DMS 273 (cell line): Measurements from ENCODE around the gene RDM1.

Experiments used
- DNase-seq: peaks from one replicate; lab custom pipeline; 2025; ENCODE audit not compliant: unreplicated experiment; lab: John Stamatoyannopoulos, UW

The RDM1 gene

DNA sequence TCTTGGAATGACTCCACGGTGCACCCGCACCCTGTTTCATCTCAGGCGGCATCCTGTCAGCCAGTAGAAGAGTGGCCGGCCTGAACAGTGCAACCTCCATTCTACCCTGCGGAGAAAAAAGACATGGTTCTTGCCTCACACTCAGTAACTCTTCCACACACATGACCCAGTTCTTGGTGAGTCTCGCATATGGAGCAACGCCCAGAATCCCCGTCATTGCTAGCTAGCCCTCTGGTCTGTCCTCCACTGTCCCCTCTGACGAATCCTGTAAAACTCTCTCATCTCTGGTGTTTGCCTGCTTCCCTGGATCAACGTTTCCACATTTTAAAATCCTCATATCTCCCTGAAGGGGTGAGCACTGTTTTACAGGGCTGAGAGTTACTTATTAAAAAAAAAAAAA is 4.2 kb upstream of the RDM1 start:
- DNase-seq: no peak

DNA sequence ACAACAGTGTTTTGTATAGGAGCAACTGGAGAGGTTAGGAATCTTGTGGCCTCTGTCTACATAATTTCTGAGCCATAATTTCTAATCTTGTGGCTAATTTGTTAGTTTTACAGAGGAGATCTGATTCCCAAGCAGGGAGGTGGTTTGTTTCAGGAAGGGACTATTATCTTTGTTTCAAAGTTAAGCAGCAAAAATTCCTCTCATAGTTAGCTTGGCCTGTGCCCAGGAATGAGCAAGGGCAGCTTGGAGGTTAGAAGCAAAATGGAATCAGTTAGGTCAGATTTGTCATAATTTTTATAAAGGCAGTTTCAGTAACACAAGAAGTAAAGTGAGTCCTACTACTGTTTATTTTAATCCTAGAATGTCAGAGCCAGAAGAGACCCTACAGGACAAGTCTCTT is 2.0 kb upstream of the RDM1 start:
- DNase-seq: no peak

DNA sequence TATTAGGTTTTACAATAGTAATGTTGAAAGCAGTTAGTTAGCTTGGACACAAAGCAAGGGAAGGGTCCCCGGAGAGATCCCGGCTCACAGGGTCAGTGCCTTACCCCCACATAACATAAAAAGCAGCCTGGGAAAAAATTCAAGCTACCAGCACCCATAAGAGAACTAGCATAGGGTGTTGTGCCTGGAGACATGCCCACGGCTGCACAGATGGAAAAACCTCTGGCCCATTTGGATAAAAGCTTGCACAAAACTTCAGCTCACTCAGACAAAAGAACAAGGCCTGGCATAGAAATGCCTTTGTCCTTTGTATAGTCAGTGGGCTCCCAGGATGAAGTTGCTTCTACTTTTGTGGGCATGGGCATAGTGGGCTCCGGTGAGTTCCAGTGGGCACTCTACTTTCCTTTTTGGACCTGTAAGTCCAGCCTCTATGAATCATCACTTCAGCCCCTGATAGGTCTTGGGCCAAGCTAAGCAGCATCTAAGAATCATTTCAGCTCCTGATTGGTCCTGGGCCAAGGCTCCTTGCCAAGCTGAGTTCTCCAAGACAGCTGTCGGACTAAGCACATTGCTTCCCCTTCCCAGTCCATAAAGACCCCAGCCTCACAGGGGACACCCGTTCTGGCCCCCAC is 1.3 kb upstream of the RDM1 start:
- peak; percentile 63 for DNase-seq

DNA sequence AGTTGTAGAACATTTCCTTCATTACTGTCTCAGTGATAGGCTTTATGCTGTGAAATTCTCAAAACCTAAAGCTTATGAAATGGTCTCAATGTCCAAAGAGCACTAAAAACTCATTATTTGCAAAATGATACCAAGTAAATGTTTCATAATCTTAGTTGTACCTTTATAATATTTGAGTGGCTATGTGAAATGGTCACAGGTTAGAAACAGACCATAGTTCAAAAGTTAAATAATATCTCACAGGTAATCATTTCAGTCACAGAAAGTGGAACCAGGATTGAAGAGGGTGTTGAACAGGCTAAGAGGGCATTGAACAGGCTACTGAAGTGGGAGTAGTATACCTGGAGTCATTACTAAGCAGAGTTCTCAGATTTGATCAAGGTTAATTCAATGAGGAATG is 2.9 kb downstream of the RDM1 start:
- no peak for DNase-seq

DNA sequence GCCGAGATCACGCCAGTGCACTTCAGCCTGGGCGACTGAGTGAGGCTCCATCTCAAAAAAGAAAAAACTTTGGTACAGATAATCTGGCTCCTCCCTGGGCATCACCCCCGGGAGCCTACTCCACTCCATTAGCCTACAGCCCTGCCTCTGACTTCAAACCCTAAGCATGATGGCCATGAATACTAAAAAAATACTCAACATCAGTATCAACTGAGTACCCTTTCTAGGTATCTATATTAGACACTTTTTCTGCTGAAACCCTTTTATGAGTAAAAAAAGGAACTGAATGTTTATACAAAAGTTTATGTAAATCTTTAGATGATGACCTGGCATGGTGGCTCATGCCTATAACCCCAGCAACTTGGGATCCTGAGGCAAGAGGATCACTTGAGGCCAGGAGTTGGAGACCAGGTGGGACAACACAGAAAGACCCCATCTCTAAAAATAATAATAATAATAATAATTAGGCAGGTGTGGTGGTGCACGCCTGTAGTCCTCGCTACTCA is 6.9 kb downstream of the RDM1 start:
- DNase-seq: no peak

DNA sequence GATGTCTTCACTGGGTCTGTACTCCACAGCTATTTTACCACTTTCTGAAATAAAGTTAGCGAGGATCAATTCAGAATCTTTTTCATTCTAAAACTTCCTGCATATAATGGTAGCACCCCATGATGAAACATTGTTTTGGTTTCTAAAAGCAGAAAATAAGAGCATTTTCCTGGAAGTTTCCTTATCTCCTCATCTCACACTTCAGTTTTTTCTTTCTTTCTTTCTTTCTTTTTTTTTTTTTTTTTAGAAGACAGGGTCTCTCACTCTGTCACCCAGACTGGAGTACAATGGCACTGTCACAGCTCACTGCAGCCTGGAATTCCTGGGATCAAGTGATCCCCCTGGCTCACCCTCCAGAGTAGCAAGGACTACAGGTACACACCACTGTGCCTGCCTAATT is 10.3 kb downstream of the RDM1 start:
- DNase-seq: no peak

DNA sequence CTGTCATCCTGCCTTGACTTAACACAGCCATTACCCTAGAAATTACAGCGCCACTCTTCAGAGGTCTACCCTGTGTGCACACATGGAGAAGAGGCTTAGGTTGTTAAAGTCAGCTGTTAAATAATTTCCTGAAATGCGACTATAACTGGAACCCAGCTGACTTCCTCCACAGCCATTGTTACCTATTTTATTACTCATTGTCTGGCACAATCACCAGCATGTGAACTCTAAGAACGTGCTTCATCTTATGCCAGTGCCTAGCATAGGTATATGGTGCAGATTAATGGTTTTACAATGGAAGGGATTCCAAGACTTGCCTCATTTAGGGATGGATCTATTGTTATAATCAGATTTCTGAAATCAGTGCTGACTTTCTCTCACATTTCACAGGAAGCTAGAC is 11.9 kb downstream of the RDM1 start:
- no peak for DNase-seq

DNA sequence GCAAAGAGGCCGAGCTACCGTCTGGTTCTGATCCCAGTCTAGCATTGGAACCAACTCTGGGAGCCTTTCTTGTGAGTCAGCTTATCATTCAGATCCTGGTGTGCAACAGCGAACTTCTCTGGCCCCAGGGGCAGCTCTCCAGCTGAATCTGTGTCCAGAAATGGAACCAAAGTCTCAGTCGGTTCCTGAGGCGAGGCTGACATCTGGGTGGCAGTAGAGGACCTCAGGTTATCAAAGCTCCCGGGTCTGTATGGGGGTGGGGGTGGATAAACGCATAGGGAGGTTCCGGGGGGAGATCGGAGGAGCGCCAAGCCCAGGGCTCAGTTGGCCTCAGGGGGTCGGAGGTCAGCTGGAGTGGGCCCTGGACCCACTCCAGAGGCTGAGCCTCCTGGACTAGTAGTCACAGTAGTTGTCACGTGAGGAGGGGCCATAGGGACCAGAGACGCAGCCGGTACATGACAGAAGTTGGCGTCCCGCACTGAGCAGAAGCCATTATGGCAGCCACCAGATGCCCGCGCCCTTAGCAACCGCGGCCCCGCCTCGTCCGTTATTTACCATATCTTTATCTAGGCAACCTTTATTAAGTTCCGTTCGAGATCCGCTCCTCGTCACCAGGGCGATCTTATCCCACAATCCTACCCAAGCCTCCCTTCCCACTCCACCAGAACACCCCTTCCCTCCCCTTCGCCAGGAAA is 12.9 kb downstream of the RDM1 start:
- no peak for DNase-seq

DNA sequence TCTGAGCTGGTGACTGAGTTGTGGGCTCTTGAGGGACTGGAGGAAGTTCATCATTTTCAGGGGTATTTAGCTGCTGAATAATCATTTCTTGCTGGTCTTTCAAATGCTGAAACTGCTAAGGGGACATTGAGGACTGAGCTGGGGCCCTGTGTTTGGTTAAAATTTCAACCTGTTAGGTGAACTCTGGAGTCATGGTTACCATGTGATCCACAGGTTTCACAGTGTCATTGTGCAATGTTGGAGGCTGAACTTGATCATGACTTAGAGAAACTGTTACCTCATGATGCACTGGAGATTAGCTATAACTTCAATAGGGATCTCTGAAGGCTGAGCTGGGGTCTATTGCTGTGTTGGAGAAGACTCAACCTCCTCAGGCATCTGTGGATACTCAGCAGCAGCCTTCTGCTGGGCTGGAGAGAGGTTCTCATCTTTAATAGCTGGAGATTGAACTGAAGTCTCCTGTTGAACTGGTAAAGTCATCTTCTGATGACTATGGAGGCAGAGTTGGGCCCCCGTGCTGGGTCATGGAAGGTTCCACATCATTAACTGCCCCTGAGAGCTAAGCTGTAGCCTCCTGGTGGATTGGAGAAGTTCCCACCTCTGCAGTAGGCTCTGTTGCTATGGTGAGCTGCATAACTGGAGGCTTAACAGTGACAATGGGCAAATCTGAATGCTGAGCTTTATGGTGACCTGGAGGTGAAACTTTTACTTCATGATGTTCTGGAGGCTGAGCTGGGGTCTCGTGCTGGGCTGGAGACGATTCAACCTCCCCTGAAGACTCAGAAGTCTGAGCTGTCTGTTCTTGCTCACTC is 15.2 kb downstream of the RDM1 start:
- no peak for DNase-seq

DNA sequence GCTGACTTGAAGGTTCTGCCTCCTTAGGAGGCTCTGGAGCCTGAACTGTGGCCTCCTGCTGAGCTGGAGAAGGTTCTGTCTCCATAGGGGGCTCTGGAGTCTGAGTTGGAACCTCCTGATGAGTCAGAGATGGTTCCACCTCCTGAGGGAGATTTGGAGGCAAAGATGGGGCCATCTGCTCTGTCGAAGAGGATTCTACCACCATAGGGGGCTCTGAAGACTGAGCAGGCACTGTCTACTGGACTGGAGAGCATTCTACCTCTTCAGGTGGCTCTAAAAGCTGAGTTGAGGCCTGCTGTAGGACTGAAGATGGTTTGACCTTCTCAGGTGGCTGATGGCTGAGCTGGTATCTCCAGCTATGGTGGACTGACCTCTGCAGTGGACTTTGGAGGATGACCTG is 16.2 kb downstream of the RDM1 start:
- no peak for DNase-seq

DNA sequence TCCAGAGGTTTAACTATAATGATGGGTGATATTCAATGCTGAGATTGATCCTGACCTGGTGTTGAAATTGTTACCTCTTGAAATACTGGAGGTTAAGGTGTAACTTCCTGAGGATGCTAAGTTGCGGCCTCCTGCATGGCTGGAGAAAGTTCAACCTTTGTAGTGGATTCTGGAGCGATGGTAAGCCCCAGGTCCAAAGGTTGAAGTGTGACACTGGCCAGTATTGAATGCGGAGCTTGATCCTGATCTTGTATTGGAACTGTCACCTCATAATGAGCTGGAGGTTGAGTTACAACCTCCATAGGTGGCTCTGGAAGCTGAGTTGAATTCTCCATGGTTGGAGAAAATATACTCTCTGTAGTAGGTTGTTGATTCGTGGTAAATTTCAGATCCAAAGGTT is 17.0 kb downstream of the RDM1 start:
- no peak for DNase-seq

DNA sequence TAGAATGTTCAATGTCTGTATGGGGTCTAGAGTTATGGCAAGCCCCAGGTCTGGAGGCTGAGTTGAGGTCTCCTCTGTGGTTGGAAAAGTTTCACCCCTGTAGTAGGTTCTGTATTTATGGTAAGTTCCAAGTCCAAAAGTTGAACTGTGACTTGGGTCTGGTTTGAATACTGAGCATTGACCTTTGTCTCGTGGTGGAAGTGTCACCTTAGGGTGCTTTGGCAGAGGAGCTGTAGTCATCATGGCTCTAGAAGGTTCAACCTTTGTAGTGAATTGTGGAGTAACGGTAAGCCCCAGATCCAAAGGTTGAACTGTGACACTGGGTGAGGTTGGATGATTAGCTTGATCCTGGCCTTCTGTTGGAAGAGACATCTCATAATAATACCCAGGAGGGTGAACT is 17.6 kb downstream of the RDM1 start:
- DNase-seq: no peak

DNA sequence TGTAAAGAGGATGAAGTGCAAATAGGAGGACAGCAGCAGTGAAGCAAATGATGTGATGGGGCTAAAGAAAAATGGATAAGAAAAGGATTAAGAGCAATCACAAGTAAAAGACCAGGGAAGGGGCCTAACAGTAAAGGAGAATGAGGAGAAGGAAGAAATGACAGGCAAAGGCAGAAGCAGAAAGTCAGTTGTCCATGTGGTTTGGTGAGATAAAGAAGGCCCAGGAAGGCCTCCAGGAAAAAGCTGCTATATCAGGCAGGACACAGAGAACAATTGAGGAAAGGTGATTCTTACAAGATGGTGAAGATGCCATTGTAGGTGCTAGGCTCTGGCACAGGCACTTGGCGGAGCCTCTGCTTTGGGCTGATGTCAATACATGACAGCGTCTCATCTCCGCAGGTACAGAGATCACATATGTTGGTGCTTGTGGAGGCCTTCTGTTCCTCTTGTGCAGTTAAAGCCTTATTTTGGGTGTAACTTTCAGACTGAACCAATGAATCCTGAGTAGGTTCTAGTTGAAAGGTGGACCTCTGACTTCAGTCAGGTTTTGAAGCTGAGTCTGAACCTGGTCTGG is 18.1 kb downstream of the RDM1 start:
- DNase-seq: no peak

DNA sequence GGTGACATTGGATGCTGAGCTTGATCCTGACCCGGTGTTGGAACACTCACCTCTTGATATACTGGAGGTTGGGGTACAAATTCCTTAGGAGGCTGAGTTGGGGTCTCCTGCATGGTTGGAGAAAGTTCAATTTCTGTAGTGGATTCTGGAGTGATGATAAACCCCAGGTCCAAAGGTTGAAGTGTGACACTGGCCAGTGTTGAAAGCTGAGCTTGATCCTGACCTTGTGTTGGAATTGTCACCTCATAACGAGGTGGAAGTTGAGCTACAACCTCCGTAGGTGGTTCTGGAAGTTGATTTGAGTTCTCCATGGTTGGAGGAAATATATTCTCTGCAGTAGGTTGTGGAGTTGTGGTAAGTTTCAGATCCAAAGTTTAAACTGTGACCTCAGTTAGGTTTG is 21.2 kb downstream of the RDM1 start:
- no peak for DNase-seq

DNA sequence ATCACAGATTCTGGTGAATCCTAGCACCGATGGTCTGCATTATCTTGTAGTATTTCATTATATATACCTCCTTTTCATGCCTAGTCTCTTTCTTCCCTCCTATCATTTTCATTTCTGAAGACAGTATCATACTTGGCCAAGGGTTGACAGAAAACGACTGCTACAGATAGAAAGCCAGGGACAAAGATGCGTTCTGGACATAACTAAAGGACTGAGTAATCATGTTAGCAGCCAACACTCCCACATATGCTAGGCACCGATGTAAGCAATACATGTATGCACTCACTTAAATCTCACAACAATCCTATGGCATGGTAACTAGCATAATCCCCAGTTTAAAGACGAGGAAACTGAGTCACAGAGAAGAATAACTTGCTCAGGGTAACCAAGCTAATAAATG is 22.9 kb downstream of the RDM1 start:
- DNase-seq: no peak

DNA sequence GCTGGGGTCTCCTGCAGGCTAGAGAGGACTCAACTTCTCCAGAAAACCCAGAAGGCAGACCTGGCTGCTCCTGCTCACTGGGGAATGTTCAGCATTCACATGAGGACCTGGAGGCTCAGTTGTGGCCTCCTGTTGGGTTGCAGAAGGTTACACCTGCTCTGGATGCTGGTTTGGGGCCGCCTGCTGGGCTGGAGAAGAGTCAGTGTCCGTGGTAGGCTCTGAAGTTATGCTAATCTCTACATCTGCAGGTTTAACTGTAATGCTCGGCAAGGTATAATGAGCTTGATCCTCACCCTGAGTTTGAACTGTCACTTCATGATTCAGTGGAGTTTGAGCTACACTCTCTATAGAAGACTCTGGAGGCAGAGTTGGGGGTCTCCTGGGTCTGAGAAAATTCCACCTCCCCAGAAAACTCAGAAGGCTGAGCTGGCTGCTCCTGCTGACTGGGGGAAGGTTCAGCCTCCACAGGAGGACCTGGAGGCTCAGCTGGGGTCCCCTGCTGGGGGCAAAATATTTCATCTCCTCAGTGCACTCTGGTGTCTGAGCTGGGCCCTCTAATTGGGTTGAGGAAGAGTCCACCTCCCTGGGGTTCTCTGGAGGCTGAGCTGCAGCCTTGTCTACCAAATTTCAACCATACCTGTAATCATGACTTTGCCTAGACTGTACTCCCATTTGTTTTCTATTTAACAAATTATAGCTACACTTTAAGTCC is 23.5 kb downstream of the RDM1 start:
- DNase-seq: no peak

DNA sequence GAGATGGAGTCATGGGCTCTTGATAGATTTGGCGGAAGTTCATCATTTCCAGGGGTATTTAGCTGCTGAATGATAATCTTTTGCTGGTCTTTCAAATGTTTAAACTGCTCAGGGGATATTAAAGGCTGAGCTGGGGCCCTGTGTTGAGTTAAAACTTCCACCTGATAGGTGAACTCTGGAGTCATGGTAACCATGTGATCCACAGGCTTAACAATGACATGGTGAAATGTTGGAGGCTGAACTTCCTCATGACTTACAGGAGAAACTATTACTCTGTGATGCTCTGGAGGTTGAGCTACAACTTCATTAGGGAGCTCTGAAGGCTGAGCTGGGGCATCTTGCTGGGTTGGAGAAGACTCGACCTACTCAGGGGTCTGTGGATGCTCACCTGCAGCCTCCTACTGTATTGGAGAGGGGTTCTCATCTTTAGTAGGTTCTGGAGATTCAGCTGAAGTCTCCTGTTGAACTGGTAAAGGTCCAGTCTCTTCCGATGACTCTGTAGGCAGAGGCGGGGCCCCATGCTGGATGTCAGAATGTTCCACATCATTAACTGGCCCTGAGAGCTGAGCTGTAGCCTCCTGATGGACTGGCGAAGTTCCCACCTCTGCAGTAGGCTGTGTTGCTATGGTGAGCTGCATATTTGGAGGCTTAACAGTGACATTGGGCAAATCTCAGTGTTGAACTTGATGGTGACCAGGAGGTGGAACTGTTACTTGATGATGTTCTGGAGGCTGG is 24.2 kb downstream of the RDM1 start:
- DNase-seq: no peak

DNA sequence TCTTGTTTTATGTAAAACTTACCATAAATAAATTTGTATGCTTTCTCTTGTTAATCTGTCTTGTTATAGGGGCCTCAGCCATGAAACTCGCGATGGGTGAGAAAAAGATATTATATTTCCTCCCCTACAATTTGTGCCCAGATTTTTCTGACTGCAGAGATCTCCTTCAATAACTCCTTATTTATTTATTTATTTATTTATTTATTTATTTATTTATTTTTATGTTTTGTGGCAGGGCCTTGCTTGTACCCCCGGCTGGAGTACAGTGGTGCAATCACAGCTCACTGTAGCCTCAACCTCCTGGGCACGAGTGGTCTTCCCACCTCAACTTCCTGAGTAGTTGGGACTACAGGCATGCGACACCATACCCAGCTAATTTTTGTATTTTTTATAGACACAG is 27.1 kb downstream of the RDM1 start:
- no peak for DNase-seq

DNA sequence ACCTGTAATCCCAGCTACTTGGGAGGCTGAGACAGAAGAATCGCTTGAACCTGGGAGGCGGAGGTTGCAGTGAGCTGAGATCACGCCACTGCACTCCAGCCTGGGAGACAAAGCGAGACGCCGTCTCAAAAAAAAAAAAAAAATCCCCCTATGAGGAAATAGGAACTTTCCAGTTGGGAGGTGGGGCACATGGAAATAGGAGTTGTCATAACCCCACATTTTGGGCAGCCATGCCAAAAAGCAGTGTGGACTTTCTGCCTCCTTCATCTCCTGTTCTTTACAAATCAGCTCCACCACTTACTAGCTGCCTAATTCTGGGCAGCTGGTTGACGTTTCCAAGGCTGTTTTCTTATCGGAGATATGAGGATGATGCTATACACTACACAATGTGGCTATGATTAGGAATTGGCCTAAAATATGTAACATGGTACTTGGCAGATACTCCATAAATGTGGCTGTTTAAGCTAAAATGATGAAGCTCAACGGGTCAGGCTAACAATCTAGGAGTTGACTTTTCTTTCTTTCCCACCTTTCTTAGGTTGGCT is 28.9 kb downstream of the RDM1 start:
- no peak for DNase-seq
